ENCODE data around the gene IQSEC1. TPM values are rescaled to one million over a fixed set of nuclear protein-coding genes. Genes with fewer than 3 reads are reported as not detected.

The IQSEC1 gene
- total RNA-seq, 1 experiment from 2014 or later, result 13.5 TPM

- Histone ChIP-seq H3K36me3 (replicated peaks; ENCODE audit: control insufficient read depth, insufficient read depth, low read length) (no peaks in the 10 kb centered on the region; the same call in 1 of the 2 replicates), H3K4me3 (ENCODE audit: insufficient read depth, low read depth, low read length) (no peak overlapping the region), H3K27me3 (ENCODE audit: control insufficient read depth, insufficient read depth, low read length) (no peaks in the 10 kb centered on the region)
- no peak for DNase-seq
Observed at GRCh38 chr3:12929801-12930200, 143.4 kb downstream of the IQSEC1 start.

GRCh38 chr3:12926660-12927059, 146.6 kb downstream of the IQSEC1 start:
- Histone ChIP-seq H3K4me3 (ENCODE audit: insufficient read depth, low read depth, low read length) (no peak overlapping the region), H3K36me3 (replicated peaks; ENCODE audit: control insufficient read depth, insufficient read depth, low read length) (peaks cover 2% of the 10 kb centered on the region), H3K27me3 (ENCODE audit: control insufficient read depth, insufficient read depth, low read length) (no peaks in the 10 kb centered on the region)
- no peak for DNase-seq

GRCh38 chr3:12925648-12926047, 147.6 kb downstream of the IQSEC1 start:
- Histone ChIP-seq H3K4me3 (ENCODE audit: insufficient read depth, low read depth, low read length) (no peak overlapping the region), H3K27me3 (ENCODE audit: control insufficient read depth, insufficient read depth, low read length) (no peaks in the 10 kb centered on the region), H3K36me3 (replicated peaks; ENCODE audit: control insufficient read depth, insufficient read depth, low read length) (peaks cover 6% of the 10 kb centered on the region)
- no peak for DNase-seq

- peak; percentile 58 for DNase-seq
- Histone ChIP-seq H3K27me3 (ENCODE audit: control insufficient read depth, insufficient read depth, low read length) (no peaks in the 10 kb centered on the region), H3K4me3 (ENCODE audit: insufficient read depth, low read depth, low read length) (no peak overlapping the region), H3K36me3 (replicated peaks; ENCODE audit: control insufficient read depth, insufficient read depth, low read length) (peaks cover 8% of the 10 kb centered on the region)
Observed at GRCh38 chr3:12924437-12924836, 148.8 kb downstream of the IQSEC1 start.

- peaks cover 8% of the 10 kb centered on the region for H3K36me3 ChIP-seq (replicated peaks; ENCODE audit: control insufficient read depth, insufficient read depth, low read length)
- no peaks in the 10 kb centered on the region for H3K27me3 ChIP-seq (ENCODE audit: control insufficient read depth, insufficient read depth, low read length)
- H3K4me3 ChIP-seq (ENCODE audit: insufficient read depth, low read depth, low read length), result no peak overlapping the region
- DNase-seq, result peak; percentile 61
Observed at GRCh38 chr3:12922881-12923431, 150.3 kb downstream of the IQSEC1 start.

- H3K27me3 ChIP-seq (ENCODE audit: control insufficient read depth, insufficient read depth, low read length), result no peaks in the 10 kb centered on the region
- no peak overlapping the region for H3K4me3 ChIP-seq (ENCODE audit: insufficient read depth, low read depth, low read length)
- H3K36me3 ChIP-seq (replicated peaks; ENCODE audit: control insufficient read depth, insufficient read depth, low read length), result peaks cover 8% of the 10 kb centered on the region
- DNase-seq, result no peak
Observed at GRCh38 chr3:12922306-12922705, 150.9 kb downstream of the IQSEC1 start.

- Histone ChIP-seq H3K36me3 (replicated peaks; ENCODE audit: control insufficient read depth, insufficient read depth, low read length) (peaks cover 8% of the 10 kb centered on the region), H3K27me3 (ENCODE audit: control insufficient read depth, insufficient read depth, low read length) (no peaks in the 10 kb centered on the region), H3K4me3 (ENCODE audit: insufficient read depth, low read depth, low read length) (no peak overlapping the region)
- DNase-seq, result no peak
Observed at GRCh38 chr3:12921736-12922135, 151.5 kb downstream of the IQSEC1 start.

GRCh38 chr3:12920967-12921366, 152.3 kb downstream of the IQSEC1 start:
- Histone ChIP-seq H3K36me3 (replicated peaks; ENCODE audit: control insufficient read depth, insufficient read depth, low read length) (peaks cover 8% of the 10 kb centered on the region), H3K4me3 (ENCODE audit: insufficient read depth, low read depth, low read length) (no peak overlapping the region), H3K27me3 (ENCODE audit: control insufficient read depth, insufficient read depth, low read length) (no peaks in the 10 kb centered on the region)
- no peak for DNase-seq

- no peak overlapping the region for H3K4me3 ChIP-seq (ENCODE audit: insufficient read depth, low read depth, low read length)
- peaks cover 7% of the 10 kb centered on the region for H3K36me3 ChIP-seq (replicated peaks; ENCODE audit: control insufficient read depth, insufficient read depth, low read length)
- no peak for DNase-seq
- H3K27me3 ChIP-seq (ENCODE audit: control insufficient read depth, insufficient read depth, low read length), result no peaks in the 10 kb centered on the region
Observed at GRCh38 chr3:12919205-12919604, 154.0 kb downstream of the IQSEC1 start.

- peaks cover 6% of the 10 kb centered on the region for H3K36me3 ChIP-seq (replicated peaks; ENCODE audit: control insufficient read depth, insufficient read depth, low read length)
- DNase-seq, result no peak
- H3K27me3 ChIP-seq (ENCODE audit: control insufficient read depth, insufficient read depth, low read length), result no peaks in the 10 kb centered on the region
- H3K4me3 ChIP-seq (ENCODE audit: insufficient read depth, low read depth, low read length), result no peak overlapping the region
Observed at GRCh38 chr3:12918231-12918630, 155.0 kb downstream of the IQSEC1 start.

- Histone ChIP-seq H3K27me3 (ENCODE audit: control insufficient read depth, insufficient read depth, low read length) (no peaks in the 10 kb centered on the region), H3K4me3 (ENCODE audit: insufficient read depth, low read depth, low read length) (no peak overlapping the region), H3K36me3 (replicated peaks; ENCODE audit: control insufficient read depth, insufficient read depth, low read length) (peaks cover 9% of the 10 kb centered on the region)
- DNase-seq, result no peak
Observed at GRCh38 chr3:12916159-12916558, 157.1 kb downstream of the IQSEC1 start.

GRCh38 chr3:12914088-12914487, 159.1 kb downstream of the IQSEC1 start:
- DNase-seq, result no peak
- H3K36me3 ChIP-seq (replicated peaks; ENCODE audit: control insufficient read depth, insufficient read depth, low read length), result peaks cover 8% of the 10 kb centered on the region
- H3K27me3 ChIP-seq (ENCODE audit: control insufficient read depth, insufficient read depth, low read length), result no peaks in the 10 kb centered on the region
- no peak overlapping the region for H3K4me3 ChIP-seq (ENCODE audit: insufficient read depth, low read depth, low read length)

GRCh38 chr3:12911881-12912415, 161.3 kb downstream of the IQSEC1 start:
- Histone ChIP-seq H3K36me3 (replicated peaks; ENCODE audit: control insufficient read depth, insufficient read depth, low read length) (peaks cover 12% of the 10 kb centered on the region), H3K4me3 (ENCODE audit: insufficient read depth, low read depth, low read length) (no peak overlapping the region), H3K27me3 (ENCODE audit: control insufficient read depth, insufficient read depth, low read length) (no peaks in the 10 kb centered on the region)
- DNase-seq, result no peak

GRCh38 chr3:12910356-12911099, 162.7 kb downstream of the IQSEC1 start:
- peaks cover 12% of the 10 kb centered on the region for H3K36me3 ChIP-seq (replicated peaks; ENCODE audit: control insufficient read depth, insufficient read depth, low read length)
- H3K4me3 ChIP-seq (ENCODE audit: insufficient read depth, low read depth, low read length), result no peak overlapping the region
- no peaks in the 10 kb centered on the region for H3K27me3 ChIP-seq (ENCODE audit: control insufficient read depth, insufficient read depth, low read length)
- no peak for DNase-seq

GRCh38 chr3:12909710-12910109, 163.5 kb downstream of the IQSEC1 start:
- H3K27me3 ChIP-seq (ENCODE audit: control insufficient read depth, insufficient read depth, low read length), result no peaks in the 10 kb centered on the region
- no peak for DNase-seq
- no peak overlapping the region for H3K4me3 ChIP-seq (ENCODE audit: insufficient read depth, low read depth, low read length)
- H3K36me3 ChIP-seq (replicated peaks; ENCODE audit: control insufficient read depth, insufficient read depth, low read length), result peaks cover 12% of the 10 kb centered on the region
